ENCODE data around the gene OBI1.

The OBI1 gene

GRCh38 chr13:78596736-78597601 lies 62.0 kb downstream of the OBI1 start:
- TF ChIP-seq CTCF (IDR thresholded peaks at IDR 0.05; ENCODE audit: extremely low read depth, insufficient read depth, missing control alignments) = no peak
- no peak for DNase-seq (ENCODE audit: low spot score)
- in situ Hi-C loops (cut with MboI; ENCODE audit: low pct_unique_long_range_greater_than_20kb, low sequenced_read_pairs, unreplicated experiment) = no loop called here

GRCh38 chr13:78596399-78596735 lies 62.6 kb downstream of the OBI1 start:
- no peak for DNase-seq (ENCODE audit: low spot score)
- TF ChIP-seq CTCF (IDR thresholded peaks at IDR 0.05; ENCODE audit: extremely low read depth, insufficient read depth, missing control alignments) = no peak
- in situ Hi-C loops (cut with MboI; ENCODE audit: low pct_unique_long_range_greater_than_20kb, low sequenced_read_pairs, unreplicated experiment) = no loop called here

GRCh38 chr13:78595495-78596398 lies 63.2 kb downstream of the OBI1 start:
- in situ Hi-C loops (cut with MboI; ENCODE audit: low pct_unique_long_range_greater_than_20kb, low sequenced_read_pairs, unreplicated experiment) = no loop called here
- no peak for TF ChIP-seq CTCF (IDR thresholded peaks at IDR 0.05; ENCODE audit: extremely low read depth, insufficient read depth, missing control alignments)
- peak; percentile 64 for DNase-seq (ENCODE audit: low spot score)

- no peak for DNase-seq (ENCODE audit: low spot score)
- in situ Hi-C loops (cut with MboI; ENCODE audit: low pct_unique_long_range_greater_than_20kb, low sequenced_read_pairs, unreplicated experiment) = no loop called here
- TF ChIP-seq CTCF (IDR thresholded peaks at IDR 0.05; ENCODE audit: extremely low read depth, insufficient read depth, missing control alignments) = no peak
Observed at GRCh38 chr13:78594456-78594975, 64.4 kb downstream of the OBI1 start.

GRCh38 chr13:78593652-78594455 lies 65.1 kb downstream of the OBI1 start:
- in situ Hi-C loops (cut with MboI; ENCODE audit: low pct_unique_long_range_greater_than_20kb, low sequenced_read_pairs, unreplicated experiment) = no loop called here
- no peak for TF ChIP-seq CTCF (IDR thresholded peaks at IDR 0.05; ENCODE audit: extremely low read depth, insufficient read depth, missing control alignments)

GRCh38 chr13:78593129-78593528 lies 65.8 kb downstream of the OBI1 start:
- no peak for TF ChIP-seq CTCF (IDR thresholded peaks at IDR 0.05; ENCODE audit: extremely low read depth, insufficient read depth, missing control alignments)
- no peak for DNase-seq (ENCODE audit: low spot score)

More at GRCh38 chr13:78593652-78594455, 65.1 kb downstream of the OBI1 start:
- no peak for DNase-seq (ENCODE audit: low spot score)

More at GRCh38 chr13:78593129-78593528, 65.8 kb downstream of the OBI1 start:
- in situ Hi-C loops (cut with MboI; ENCODE audit: low pct_unique_long_range_greater_than_20kb, low sequenced_read_pairs, unreplicated experiment) = no loop called here
